CD4-positive, alpha-beta memory T cell (primary cell): ENCODE measurements around the gene PCSK1N. TPM values are rescaled to one million over a fixed set of nuclear protein-coding genes. Genes with fewer than 3 reads are reported as not detected.
A peak's percentile ranks its signal among the peaks of the same experiment; 100 is the strongest.

Experiments
- CTCF ChIA-PET: fragments of 350-600 bp; sonication (Branson Sonifier 250); formaldehyde crosslinking; loops from one replicate; lab custom pipeline; 2021; ENCODE audit warnings: inconsistent platforms; ENCODE audit not compliant: partially characterized antibody; lab: Charles Lee
- POLR2A ChIA-PET: fragments of 350-600 bp; sonication (Branson Sonifier 250); formaldehyde crosslinking; loops from one replicate; lab custom pipeline; 2021; ENCODE audit not compliant: partially characterized antibody; lab: Charles Lee
- DNase-seq, 5 donors: peaks; one replicate each; pipeline versions ENCODE4 v3.0.0 to v3.0.0-alpha.2; 2020 to 2022; ENCODE audit warnings: mixed read lengths in 1 of 5
- H3K27ac ChIP-seq: one replicate; pipeline ENCODE4 v1.7.0; 2013; ENCODE audit warnings: low read depth, low read length
- H3K27me3 ChIP-seq: 2 replicates; pipeline ENCODE4 v1.7.0; 2013; ENCODE audit warnings: mild to moderate bottlenecking, low read length, moderate library complexity; ENCODE audit not compliant: insufficient read depth
- H3K36me3 ChIP-seq: 2 replicates; pipeline ENCODE4 v1.7.0; 2013; ENCODE audit warnings: mild to moderate bottlenecking, low read length, moderate library complexity; ENCODE audit not compliant: insufficient read depth
- H3K4me1 ChIP-seq: 2 replicates; pipeline ENCODE4 v1.7.0; 2013; ENCODE audit warnings: mild to moderate bottlenecking, low read length, moderate library complexity; ENCODE audit not compliant: insufficient read depth
- H3K4me3 ChIP-seq, 2 donors: one replicate each; pipeline ENCODE4 v1.7.0; 2013; ENCODE audit warnings: low read length in 2 of 2, mild to moderate bottlenecking in 1 of 2
- H3K9me3 ChIP-seq, 2 donors: one replicate each; pipeline ENCODE4 v1.7.0; 2013; ENCODE audit warnings: low read length in 2 of 2, control low read depth in 1 of 2; ENCODE audit not compliant: control insufficient read depth in 1 of 2
- H3K27ac Mint-ChIP-seq, 7 donors: one replicate each; pipeline ENCODE4 v1.8.0; 2020 to 2021; ENCODE audit warnings: mixed read lengths in 7 of 7, mild to moderate bottlenecking in 6 of 7, inconsistent platforms in 3 of 7, moderate library complexity in 3 of 7
- H3K27me3 Mint-ChIP-seq, 2 donors: one replicate each; pipeline ENCODE4 v1.8.0; 2020 to 2021; ENCODE audit warnings: mixed read lengths in 2 of 2
- H3K36me3 Mint-ChIP-seq, 2 donors: one replicate each; pipeline ENCODE4 v1.8.0; 2020 to 2021; ENCODE audit warnings: mixed read lengths in 2 of 2, inconsistent platforms in 1 of 2, mild to moderate bottlenecking in 1 of 2
- H3K4me1 Mint-ChIP-seq, 4 donors: one replicate each; pipeline ENCODE4 v1.8.0; 2020 to 2021; ENCODE audit warnings: mixed read lengths in 4 of 4, mild to moderate bottlenecking in 1 of 4
- H3K4me3 Mint-ChIP-seq, 8 donors: one replicate each; pipeline ENCODE4 v1.8.0; 2020 to 2021; ENCODE audit warnings: mixed read lengths in 8 of 8, mild to moderate bottlenecking in 7 of 8, moderate library complexity in 6 of 8, inconsistent platforms in 3 of 8
- H3K9me3 Mint-ChIP-seq, 8 donors: one replicate each; pipeline ENCODE4 v1.8.0; 2020 to 2021; ENCODE audit warnings: mixed read lengths in 8 of 8, mild to moderate bottlenecking in 5 of 8, inconsistent platforms in 3 of 8, moderate library complexity in 1 of 8
- intact Hi-C: fragments of 100-400 bp; cut with micrococcal nuclease; formaldehyde crosslinking; loops from one replicate; pipeline ENCODE4 v1.15.1; 2023
- polyA plus RNA-seq, 2 donors: library from polyadenylated mRNA; unstranded; fragments of 300-500 nt; fragmentation: Illumina TruSeq; gene quantifications; one replicate each; pipeline ENCODE4 v1.2.3, GENCODE V29; 2021
- total RNA-seq, 2 experiments: library from RNA; stranded (reverse); gene quantifications; one replicate each; pipeline ENCODE4 v1.2.3, GENCODE V29; 2021

Gene PCSK1N
- total and polyA plus RNA-seq, 4 experiments from 2014 or later, result 4.6 to 15.3 (median 7.5) TPM

DNA sequence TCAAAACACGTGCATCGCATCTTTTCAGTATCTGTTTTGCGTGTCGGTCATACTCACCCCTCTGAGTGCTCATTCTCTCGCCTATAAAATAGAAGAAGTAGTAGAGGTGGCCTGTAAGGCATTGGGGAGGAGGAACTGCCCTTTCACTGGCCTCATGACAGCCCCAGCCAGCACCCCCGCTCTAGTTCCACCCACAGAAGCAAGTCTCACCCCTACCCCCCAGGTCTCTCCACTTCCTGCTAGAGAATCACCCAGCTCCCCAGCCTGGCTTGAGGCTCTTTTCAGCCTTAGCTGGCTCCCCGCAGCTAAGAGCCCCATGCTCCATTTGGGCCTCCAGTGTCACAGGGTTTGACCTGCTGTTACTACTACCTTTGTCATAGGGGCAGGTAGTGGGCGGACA lies 21.8 kb downstream of the PCSK1N start:
- Mint-ChIP-seq H3K27me3 (no peaks in the 10 kb centered on the region), H3K9me3 (peaks cover 0 to 2% (median 0%) of the 10 kb centered on the region in 8 donors), H3K36me3 (peaks cover 5 to 13% of the 10 kb centered on the region in 2 donors), H3K27ac (peak overlapping the region in 1 of 7 donors; percentile 4), H3K4me1 (no peaks in the 10 kb centered on the region), H3K4me3 (no peak overlapping the region)
- no peaks in the 10 kb centered on the region for H3K27me3 ChIP-seq
- no peak overlapping the region for H3K4me3 ChIP-seq
- ChIA-PET POLR2A (no interaction called here), CTCF (no interaction called here)
- H3K9me3 ChIP-seq, result no peaks in the 10 kb centered on the region
- no peak overlapping the region for H3K27ac ChIP-seq
- DNase-seq, result no peak
- intact Hi-C loops, result no loop called here
- H3K4me1 ChIP-seq, result no peaks in the 10 kb centered on the region
- H3K36me3 ChIP-seq, result no peaks in the 10 kb centered on the region

DNA sequence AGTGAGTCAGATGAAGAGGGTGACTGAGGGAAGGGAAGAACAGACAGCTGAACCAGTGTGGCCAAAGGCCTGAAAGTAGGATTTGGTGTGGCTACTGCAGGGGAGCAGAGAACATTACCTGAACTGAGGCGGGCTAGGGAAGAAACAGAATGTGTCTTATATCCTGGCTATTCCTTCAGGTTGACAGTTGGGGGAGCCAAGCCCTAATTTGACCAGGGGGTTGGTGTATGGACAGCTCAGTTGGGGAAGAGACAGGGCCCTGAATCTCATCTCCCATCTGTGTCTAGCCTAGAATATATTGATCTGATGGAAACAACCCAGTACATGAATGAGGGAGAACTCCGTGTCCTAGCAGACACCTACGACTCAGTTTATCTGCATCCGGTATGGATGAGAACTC lies 29.3 kb downstream of the PCSK1N start:
- Mint-ChIP-seq H3K27me3 (no peaks in the 10 kb centered on the region), H3K9me3 (peaks cover 0 to 4% (median 0%) of the 10 kb centered on the region in 8 donors), H3K4me3 (no peak overlapping the region), H3K4me1 (peaks cover 3 to 15% (median 10%) of the 10 kb centered on the region in 4 donors), H3K36me3 (peaks cover 12 to 17% of the 10 kb centered on the region in 2 donors), H3K27ac (peak overlapping the region in 1 of 7 donors; percentile 49)
- ChIA-PET POLR2A (interaction anchor here (1.6 kb wide), 1 partner anchor 28 kb away, joined by 3 read pairs; no protein-coding TSS in a partner anchor), CTCF (interaction anchor here (0.7 kb wide), 1 partner anchor 137 kb away, joined by 3 read pairs; no protein-coding TSS in a partner anchor)
- H3K27me3 ChIP-seq, result no peaks in the 10 kb centered on the region
- H3K36me3 ChIP-seq, result peaks cover 7% of the 10 kb centered on the region
- peaks cover 10% of the 10 kb centered on the region for H3K4me1 ChIP-seq
- H3K9me3 ChIP-seq, result no peaks in the 10 kb centered on the region
- no peak overlapping the region for H3K4me3 ChIP-seq
- intact Hi-C loops, result no loop called here
- no peak for DNase-seq
- no peak overlapping the region for H3K27ac ChIP-seq

DNA sequence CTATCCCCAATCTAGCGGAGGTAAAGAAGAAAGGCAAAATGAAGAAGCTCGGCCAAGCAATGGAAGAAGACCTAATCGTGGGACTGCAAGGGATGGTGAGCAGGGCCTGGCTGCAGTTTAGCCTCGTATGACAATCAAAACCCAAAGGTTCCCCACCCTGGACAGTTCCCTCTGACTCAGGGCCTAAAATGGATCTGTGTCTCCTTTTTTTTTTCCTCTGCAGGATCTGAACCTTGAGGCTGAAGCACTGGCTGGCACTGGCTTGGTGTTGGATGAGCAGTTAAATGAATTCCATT lies 32.6 kb downstream of the PCSK1N start:
- POLR2A ChIA-PET, result no interaction called here
- H3K4me3 ChIP-seq, result peak overlapping the region in 1 of 2 donors; percentile 73
- peaks cover 12 to 15% of the 10 kb centered on the region in 2 donors for H3K36me3 Mint-ChIP-seq
- intact Hi-C loops, result loop anchor here (1.0 to 5.0 kb wide), 3 partner anchors 94 to 464 kb away; partner anchors contain the start of genes PPP1R3F, PQBP1 and TIMM17B
- H3K27me3 ChIP-seq, result no peaks in the 10 kb centered on the region
- no peaks in the 10 kb centered on the region for H3K9me3 ChIP-seq
- CTCF ChIA-PET, result no interaction called here
- peaks cover 0 to 4% (median 0%) of the 10 kb centered on the region in 8 donors for H3K9me3 Mint-ChIP-seq
- peaks cover 3 to 25% (median 16%) of the 10 kb centered on the region in 4 donors for H3K4me1 Mint-ChIP-seq
- H3K27me3 Mint-ChIP-seq, result no peaks in the 10 kb centered on the region
- H3K27ac ChIP-seq, result peak overlapping the region; percentile 83
- peaks cover 16% of the 10 kb centered on the region for H3K4me1 ChIP-seq
- peaks cover 7% of the 10 kb centered on the region for H3K36me3 ChIP-seq
- DNase-seq, result no peak
- peak overlapping the region; percentile 36 to 98 (median 96) for H3K4me3 Mint-ChIP-seq
- H3K27ac Mint-ChIP-seq, result peak overlapping the region; percentile 35 to 99 (median 99)

DNA sequence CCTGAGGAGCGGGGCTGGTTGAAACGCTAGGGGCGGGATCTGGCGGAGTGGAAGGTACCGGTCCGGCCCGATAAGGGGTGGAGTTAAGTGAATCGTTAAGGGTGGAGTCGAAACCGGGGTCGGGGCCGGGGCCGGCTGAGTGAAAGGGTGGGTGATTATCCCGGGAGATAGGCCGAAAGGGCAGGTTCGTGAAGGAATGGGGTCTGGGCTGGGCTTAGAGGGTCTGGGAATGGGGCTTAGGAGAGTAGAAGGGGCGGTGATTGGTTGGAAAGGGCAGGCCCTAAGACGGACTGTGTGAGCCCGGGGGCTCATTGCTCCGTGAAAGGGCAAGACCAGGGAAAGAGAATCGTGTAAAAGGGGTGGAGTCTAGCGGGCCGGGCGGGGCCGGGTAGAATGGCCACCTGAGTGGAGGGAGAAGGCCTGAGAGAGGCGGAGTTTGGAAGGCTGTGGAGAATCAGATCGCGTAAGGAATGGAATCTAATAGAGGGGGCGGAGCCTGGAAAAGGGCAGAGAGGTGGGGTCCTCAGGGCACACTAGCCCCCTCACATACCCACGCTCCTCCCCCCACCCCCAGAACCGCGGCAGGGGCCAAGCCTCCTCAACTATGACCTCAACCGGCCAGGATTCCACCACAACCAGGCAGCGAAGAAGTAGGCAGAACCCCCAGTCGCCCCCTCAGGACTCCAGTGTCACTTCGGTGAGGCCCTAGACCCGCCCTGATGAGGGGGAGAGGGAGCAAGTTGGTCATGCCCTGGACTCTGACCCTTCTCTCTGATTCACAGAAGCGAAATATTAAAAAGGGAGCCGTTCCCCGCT lies 33.1 kb downstream of the PCSK1N start:
- Mint-ChIP-seq H3K27me3 (no peaks in the 10 kb centered on the region), H3K9me3 (peaks cover 0 to 4% (median 0%) of the 10 kb centered on the region in 8 donors), H3K4me1 (peaks cover 3 to 25% (median 16%) of the 10 kb centered on the region in 4 donors), H3K27ac (peak overlapping the region; percentile 90 to 99 (median 99)), H3K4me3 (peak overlapping the region; percentile 94 to 98 (median 96)), H3K36me3 (peaks cover 12 to 15% of the 10 kb centered on the region in 2 donors)
- Histone ChIP-seq H3K9me3 (no peaks in the 10 kb centered on the region), H3K27me3 (no peaks in the 10 kb centered on the region), H3K36me3 (peaks cover 7% of the 10 kb centered on the region), H3K4me1 (peaks cover 16% of the 10 kb centered on the region), H3K4me3 (peak overlapping the region; percentile 36 to 73), H3K27ac (peak overlapping the region; percentile 83)
- DNase-seq, result peak in 1 of 5 donors; percentile 73
- ChIA-PET CTCF (interaction anchor here (1.0 to 1.9 kb wide), 3 partner anchors 89 to 154 kb away, joined by 4 to 11 read pairs (median 4); no protein-coding TSS in a partner anchor), POLR2A (interaction anchor here (0.6 to 3.1 kb wide), 24 partner anchors 23 to 364 kb away, joined by 3 to 39 read pairs (median 6); partner anchors contain the start of genes GRIPAP1, PQBP1, RBM3 and SLC35A2)
- intact Hi-C loops, result loop anchor here (1.0 to 5.0 kb wide), 3 partner anchors 95 to 465 kb away; partner anchors contain the start of genes PPP1R3F, PQBP1 and TIMM17B

DNA sequence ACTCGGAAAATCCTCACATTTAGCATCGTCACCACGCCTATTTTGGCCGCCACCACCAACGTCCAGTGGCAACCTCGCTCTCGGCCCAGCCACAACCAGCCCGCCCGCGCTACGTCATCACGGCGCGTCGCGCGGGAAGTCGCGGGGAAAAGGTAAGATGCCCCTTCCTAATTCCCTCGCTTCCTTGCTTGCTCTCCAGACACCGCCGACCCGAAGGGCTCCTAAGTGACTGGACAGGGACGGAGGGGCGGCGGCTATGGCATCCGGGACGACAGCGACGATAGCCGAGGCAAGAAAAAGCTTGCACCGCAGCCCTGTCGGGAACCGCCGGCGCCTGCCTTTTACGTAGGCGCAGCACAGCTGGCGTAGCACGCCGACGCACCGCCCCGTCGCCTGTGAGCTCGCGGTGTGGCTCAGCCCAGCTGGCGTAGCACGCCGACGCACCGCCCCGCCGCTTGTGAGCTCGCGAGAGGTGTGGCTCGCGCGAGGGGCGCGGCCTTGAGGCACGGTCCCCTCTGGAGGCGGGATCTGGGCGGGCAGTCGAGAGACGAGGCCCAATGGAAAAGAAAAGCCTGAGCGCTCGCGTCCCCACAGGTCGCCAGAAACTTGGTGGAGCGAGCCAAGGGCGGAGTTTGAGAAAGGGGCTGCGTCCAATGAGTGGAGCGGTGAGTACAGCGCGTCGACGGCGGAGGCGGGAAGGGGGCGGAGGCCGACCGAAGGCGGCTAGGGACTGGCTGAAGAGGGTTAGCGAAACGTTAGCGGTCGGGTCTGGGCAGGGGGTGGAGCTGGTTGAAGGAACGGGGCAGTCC lies 33.9 kb downstream of the PCSK1N start, which contains the start of gene HDAC6:
Gene HDAC6, plus strand, starts transcription at position 788 of the 809 bp plus-strand sequence. CDS start 626 bp downstream, outside the sequence.
- CTCF ChIA-PET, result interaction anchor here (1.0 to 1.9 kb wide), 3 partner anchors 90 to 153 kb away, joined by 4 to 11 read pairs (median 4); no protein-coding TSS in a partner anchor
- Histone ChIP-seq H3K27me3 (no peaks in the 10 kb centered on the region), H3K36me3 (peaks cover 7% of the 10 kb centered on the region), H3K4me1 (peaks cover 16% of the 10 kb centered on the region), H3K27ac (peak within 1 kb of the TSS; percentile 87), H3K9me3 (no peaks in the 10 kb centered on the region), H3K4me3 (peak within 1 kb of the TSS; percentile 65 to 77)
- Mint-ChIP-seq H3K36me3 (peaks cover 12 to 15% of the 10 kb centered on the region in 2 donors), H3K27ac (peak within 1 kb of the TSS; percentile 90 to 99 (median 99)), H3K27me3 (no peaks in the 10 kb centered on the region), H3K4me3 (peak within 1 kb of the TSS; percentile 94 to 98 (median 96)), H3K9me3 (peaks cover 0 to 4% (median 0%) of the 10 kb centered on the region in 8 donors), H3K4me1 (peaks cover 3 to 25% (median 16%) of the 10 kb centered on the region in 4 donors)
- intact Hi-C loops, result loop anchor here (1.0 to 5.0 kb wide), 11 partner anchors 65 to 466 kb away; partner anchors contain the start of genes GRIPAP1, PPP1R3F, PQBP1 and RBM3
- POLR2A ChIA-PET, result interaction anchor here (0.6 to 3.1 kb wide), 28 partner anchors 9 to 365 kb away, joined by 3 to 39 read pairs (median 5); partner anchors contain the start of genes GRIPAP1, PQBP1, RBM3 and SLC35A2
- peak; percentile 91 to 98 (median 97) for DNase-seq

DNA sequence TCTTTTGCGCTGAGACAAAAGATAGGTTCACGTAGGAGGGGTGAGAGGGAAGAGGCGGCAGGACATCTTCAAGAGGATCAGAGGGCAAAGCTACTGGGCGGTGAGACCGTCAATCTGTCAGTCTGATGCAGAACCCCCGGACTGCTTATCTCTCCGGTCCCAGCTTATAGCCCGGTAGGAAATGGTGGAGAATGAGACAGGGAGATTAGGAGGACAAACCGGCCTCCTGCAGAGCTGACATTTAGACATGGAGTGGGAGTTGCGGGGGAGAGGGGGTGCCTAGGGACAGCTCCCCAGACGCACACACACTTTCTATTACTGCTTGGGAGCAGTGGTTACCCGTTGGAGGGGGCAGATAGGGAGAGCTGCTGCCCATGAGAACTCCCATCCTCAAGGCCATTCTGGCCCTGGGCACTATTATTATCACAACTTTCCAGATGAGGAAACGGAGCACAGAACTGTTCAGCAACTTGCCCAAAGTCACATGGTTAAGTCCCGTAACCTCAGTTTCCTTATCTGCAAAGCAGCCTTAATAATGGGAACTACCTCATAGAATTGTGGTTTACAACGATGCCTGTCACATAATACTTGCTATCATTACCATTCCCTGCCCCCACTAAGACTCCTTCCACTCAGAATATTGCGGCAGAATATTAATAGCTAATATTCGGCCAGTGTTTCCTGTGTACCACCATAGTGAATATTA lies 34.7 kb downstream of the PCSK1N start:
- Histone ChIP-seq H3K27ac (peak overlapping the region; percentile 87), H3K27me3 (no peaks in the 10 kb centered on the region), H3K9me3 (no peaks in the 10 kb centered on the region), H3K4me3 (peak overlapping the region; percentile 65 to 77), H3K36me3 (peaks cover 7% of the 10 kb centered on the region), H3K4me1 (peaks cover 16% of the 10 kb centered on the region)
- POLR2A ChIA-PET, result interaction anchor here (0.6 to 3.1 kb wide), 23 partner anchors 8 to 366 kb away, joined by 3 to 39 read pairs (median 6); partner anchors contain the start of genes PQBP1, RBM3, SLC35A2 and SUV39H1
- peaks cover 3 to 25% (median 16%) of the 10 kb centered on the region in 4 donors for H3K4me1 Mint-ChIP-seq
- H3K27me3 Mint-ChIP-seq, result no peaks in the 10 kb centered on the region
- H3K36me3 Mint-ChIP-seq, result peaks cover 8 to 15% of the 10 kb centered on the region in 2 donors
- CTCF ChIA-PET, result interaction anchor here (1.0 to 1.9 kb wide), 2 partner anchors 91 to 153 kb away, joined by 4 to 11 read pairs; no protein-coding TSS in a partner anchor
- peak overlapping the region; percentile 94 to 98 (median 96) for H3K4me3 Mint-ChIP-seq
- DNase-seq, result peak in 1 of 5 donors; percentile 4
- intact Hi-C loops, result loop anchor here (1.0 to 5.0 kb wide), 10 partner anchors 64 to 467 kb away; partner anchors contain the start of genes GRIPAP1, PPP1R3F, PQBP1 and RBM3
- peaks cover 0 to 4% (median 0%) of the 10 kb centered on the region in 8 donors for H3K9me3 Mint-ChIP-seq
- H3K27ac Mint-ChIP-seq, result peak overlapping the region; percentile 90 to 99 (median 99)
